Uterus (tissue), 4 donors: ENCODE data around the gene TOR1AIP2. TPM values are rescaled to one million over a fixed set of nuclear protein-coding genes. Genes with fewer than 3 reads are reported as not detected.

Source experiments
- DNase-seq, 2 donors: peaks; one replicate each; pipeline ENCODE4 v3.0.0-alpha.2; 2019 to 2020
- H3K27ac ChIP-seq, 2 donors: fragments of 200-600 bp; sonication (generic); 1 replicate in 1 of 2; 2 replicates in 1 of 2; pipeline ENCODE4 v1.5.1; 2016 to 2018
- H3K27me3 ChIP-seq, 2 donors: fragments of 200-600 bp; sonication (generic); one replicate each; pipeline ENCODE4 v1.5.1; 2018 to 2019; ENCODE audit warnings: control low read depth in 1 of 2
- H3K36me3 ChIP-seq, 2 donors: fragments of 200-600 bp; sonication (generic); one replicate each; pipeline ENCODE4 v1.5.1; 2019; ENCODE audit warnings: control low read depth in 1 of 2
- H3K4me1 ChIP-seq, 2 donors: fragments of 200-600 bp; sonication (generic); one replicate each; pipeline ENCODE4 v1.5.1; 2018 to 2019; ENCODE audit warnings: control low read depth in 1 of 2
- H3K4me3 ChIP-seq, 2 donors: fragments of 200-600 bp; sonication (generic); 1 replicate in 1 of 2; 2 replicates in 1 of 2; pipeline ENCODE4 v1.5.1; 2018 to 2019; ENCODE audit warnings: mild to moderate bottlenecking in 1 of 2
- H3K9me3 ChIP-seq, 2 donors: fragments of 200-600 bp; sonication (generic); one replicate each; pipeline ENCODE4 v1.5.1; 2019; ENCODE audit warnings: control low read depth in 1 of 2
- CTCF ChIP-seq, 4 experiments: fragments of 200-600 bp in 2 of 4; fragments of 450-650 bp in 2 of 4; sonication (generic) in 2 of 4; IDR thresholded peaks; one replicate each; pipeline ENCODE4 v1.5.1; 2016 to 2019; ENCODE audit warnings: antibody characterized with exemption in 4 of 4, mild to moderate bottlenecking in 2 of 4, moderate library complexity in 1 of 4
- POLR2A ChIP-seq, 2 donors: fragments of 450-650 bp; IDR thresholded peaks; one replicate each; pipeline ENCODE4 v1.6.1; 2016; ENCODE audit warnings: antibody characterized with exemption in 2 of 2, mild to moderate bottlenecking in 1 of 2, moderate library complexity in 1 of 2
- intact Hi-C: fragments of 100-400 bp; cut with DNase I; formaldehyde crosslinking; loops from one replicate; pipeline ENCODE4 v1.15.1; 2023; ENCODE audit warnings: low total_unique reads
- total RNA-seq, 4 donors: library from RNA; depleted of rRNA in 3 of 4; stranded (reverse); fragments of >200 nt in 3 of 4; gene quantifications; one replicate each; pipeline versions ENCODE4 v1.1.0 to v1.2.4, GENCODE V29; 2014 to 2023
- donor health status: DM: yes; HTN: yes; CAD: no.

The TOR1AIP2 gene
- total RNA-seq, 4 donors from 2014 or later, result 32.1 to 94.4 (median 58.8) TPM

GRCh38 chr1:179817056-179817455 lies 60.5 kb downstream of the TOR1AIP2 start:
- Histone ChIP-seq H3K4me3 (no peak overlapping the region), H3K27me3 (no peaks in the 10 kb centered on the region), H3K4me1 (peaks cover 0 to 3% of the 10 kb centered on the region in 2 donors), H3K36me3 (no peaks in the 10 kb centered on the region), H3K27ac (no peak overlapping the region), H3K9me3 (no peaks in the 10 kb centered on the region)
- intact Hi-C loops, result no loop called here
- DNase-seq, result no peak
- TF ChIP-seq POLR2A (IDR thresholded peaks at IDR 0.05), result no peak
- TF ChIP-seq CTCF (IDR thresholded peaks at IDR 0.05), result no peak

GRCh38 chr1:179816196-179816960 lies 61.2 kb downstream of the TOR1AIP2 start:
- Histone ChIP-seq H3K4me1 (peaks cover 0 to 3% of the 10 kb centered on the region in 2 donors), H3K27ac (no peak overlapping the region), H3K36me3 (no peaks in the 10 kb centered on the region), H3K9me3 (no peaks in the 10 kb centered on the region), H3K4me3 (no peak overlapping the region), H3K27me3 (no peaks in the 10 kb centered on the region)
- no peak for TF ChIP-seq POLR2A (IDR thresholded peaks at IDR 0.05)
- no peak for TF ChIP-seq CTCF (IDR thresholded peaks at IDR 0.05)
- DNase-seq, result peak in 1 of 2 donors; percentile 27
- intact Hi-C loops, result no loop called here

GRCh38 chr1:179815641-179816040 lies 62.0 kb downstream of the TOR1AIP2 start:
- peak overlapping the region in 1 of 2 donors; percentile 41 for H3K4me3 ChIP-seq
- DNase-seq, result no peak
- H3K27me3 ChIP-seq, result no peaks in the 10 kb centered on the region
- peaks cover 0 to 3% of the 10 kb centered on the region in 2 donors for H3K4me1 ChIP-seq
- intact Hi-C loops, result no loop called here
- no peaks in the 10 kb centered on the region for H3K9me3 ChIP-seq
- no peak for TF ChIP-seq CTCF (IDR thresholded peaks at IDR 0.05)
- TF ChIP-seq POLR2A (IDR thresholded peaks at IDR 0.05), result no peak
- H3K36me3 ChIP-seq, result no peaks in the 10 kb centered on the region
- peak overlapping the region; percentile 1 to 6 for H3K27ac ChIP-seq

GRCh38 chr1:179814546-179814838 lies 63.1 kb downstream of the TOR1AIP2 start:
- H3K27me3 ChIP-seq, result no peaks in the 10 kb centered on the region
- no peak for DNase-seq
- intact Hi-C loops, result loop anchor here (5.0 kb wide), 1 partner anchor 107 kb away; no protein-coding TSS in a partner anchor
- TF ChIP-seq POLR2A (IDR thresholded peaks at IDR 0.05) (no peak), CTCF (IDR thresholded peaks at IDR 0.05) (no peak)
- H3K4me3 ChIP-seq, result peak overlapping the region; percentile 19 to 41
- no peaks in the 10 kb centered on the region for H3K9me3 ChIP-seq
- H3K27ac ChIP-seq, result no peak overlapping the region
- H3K4me1 ChIP-seq, result peaks cover 0 to 3% of the 10 kb centered on the region in 2 donors
- H3K36me3 ChIP-seq, result no peaks in the 10 kb centered on the region

- no peak for TF ChIP-seq POLR2A (IDR thresholded peaks at IDR 0.05)
- TF ChIP-seq CTCF (IDR thresholded peaks at IDR 0.05), result no peak
- no peak overlapping the region for H3K27ac ChIP-seq
Observed at GRCh38 chr1:179813626-179814545, 63.7 kb downstream of the TOR1AIP2 start.

More at GRCh38 chr1:179813626-179814545, 63.7 kb downstream of the TOR1AIP2 start:
- intact Hi-C loops, result loop anchor here (5.0 kb wide), 1 partner anchor 107 kb away; no protein-coding TSS in a partner anchor
- no peak for DNase-seq
- Histone ChIP-seq H3K4me3 (peak overlapping the region; percentile 19 to 41), H3K27me3 (no peaks in the 10 kb centered on the region), H3K9me3 (no peaks in the 10 kb centered on the region), H3K4me1 (peaks cover 0 to 3% of the 10 kb centered on the region in 2 donors), H3K36me3 (no peaks in the 10 kb centered on the region)
